Activated CD8-positive, alpha-beta memory T cell treated with anti-CD3 and anti-CD28 coated beads, Interleukin-2, amount 50 U/mL, for 1 hour (primary cell): ENCODE data around the gene CBLN3.
"Not testable (repeated sequence)": the region's sequence is repeated elsewhere in the genome, so short reads cannot be mapped to it uniquely, and the experiment has no call there.

ENCODE experiments used
- DNase-seq: peaks from one replicate; pipeline ENCODE4 v3.0.0-alpha.2; 2020; ENCODE audit errors: extremely low read depth

The CBLN3 gene

DNA sequence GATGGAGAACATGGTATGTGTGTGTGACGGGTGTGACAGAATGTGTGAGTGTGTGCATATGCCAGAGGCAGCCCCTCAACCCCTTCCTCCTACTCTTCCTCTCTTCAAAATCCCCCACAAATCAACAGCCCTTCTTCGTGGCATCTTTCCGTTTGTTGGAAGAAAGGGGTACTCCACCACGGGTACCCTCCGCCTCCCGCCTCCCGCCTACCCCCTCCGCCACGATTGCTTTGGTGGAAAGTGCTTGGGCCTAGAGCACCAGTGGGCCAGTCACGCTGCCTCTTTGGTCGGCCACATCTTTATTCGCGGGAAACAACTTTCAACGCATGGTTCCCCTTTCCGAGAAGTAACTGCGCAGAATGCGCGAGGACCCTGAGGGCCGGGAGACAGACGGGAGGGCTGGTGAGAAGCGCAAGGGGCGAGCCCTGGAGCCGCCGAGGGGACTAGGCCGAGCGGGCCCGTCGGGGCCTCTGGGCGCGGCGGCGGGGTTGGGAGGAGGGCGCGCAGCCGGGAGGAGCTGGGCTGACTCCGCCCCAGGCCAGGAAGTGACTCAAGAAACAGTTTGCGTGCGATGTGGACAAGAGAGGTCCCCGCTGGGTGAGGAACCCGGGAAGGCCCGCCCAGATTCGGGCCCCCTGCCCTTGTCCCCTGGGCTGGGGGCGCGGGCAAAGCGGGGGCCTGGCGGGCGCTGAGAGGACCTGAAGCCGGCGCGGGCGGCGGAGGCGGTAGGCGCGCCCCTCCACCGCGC is at the start of gene CBLN3, which contains the start of gene KHNYN:
Gene CBLN3 (minus strand): TSS at position 274 of the 748 bp plus-strand sequence. CDS start 614 bp downstream, outside the sequence.
Gene KHNYN (plus strand): TSS at position 560 of the 748 bp plus-strand sequence. CDS start 777 bp downstream, outside the sequence.
- DNase-seq: peak; percentile 68

DNA sequence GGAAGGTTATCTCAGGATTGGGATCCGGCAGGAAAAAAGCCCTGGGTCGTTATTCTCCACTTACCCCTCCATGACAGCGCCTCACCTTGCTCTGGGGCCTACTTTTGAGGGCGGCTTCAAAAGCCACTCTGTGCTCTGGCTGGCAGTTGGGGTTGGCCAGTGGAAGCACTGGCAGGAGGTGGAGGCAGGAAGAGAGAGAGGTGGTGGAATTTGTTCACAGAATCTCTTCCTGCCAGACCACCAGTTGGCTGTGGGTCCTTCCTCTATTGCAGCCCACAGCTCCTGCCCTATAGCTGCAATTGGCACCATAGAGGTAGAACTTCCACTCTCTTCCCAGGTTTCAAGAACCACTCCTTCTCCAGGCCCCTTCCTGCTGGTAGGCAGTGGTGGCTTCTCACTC is 45.8 kb upstream of the CBLN3 start:
- DNase-seq: no peak

DNA sequence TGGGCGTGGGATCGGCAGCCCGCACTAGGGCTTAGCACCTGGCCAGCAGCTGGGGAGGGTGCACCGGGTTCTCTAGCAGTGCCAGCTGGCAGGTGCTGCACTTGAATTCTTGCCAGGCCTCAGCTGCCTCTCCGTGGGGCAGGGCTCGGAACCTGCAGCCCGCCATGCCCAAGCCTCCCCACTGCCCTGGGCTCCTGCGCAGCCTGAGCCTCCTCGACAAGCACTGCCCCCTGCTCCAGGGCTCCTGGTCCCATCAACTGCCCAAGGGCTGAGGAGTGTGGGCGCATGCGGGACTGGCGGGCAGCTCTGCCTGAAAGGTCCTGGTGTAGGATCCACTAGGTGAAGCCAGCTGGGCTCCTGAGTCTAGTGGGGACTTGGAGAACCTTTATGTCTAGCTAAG is 43.7 kb upstream of the CBLN3 start:
- no peak for DNase-seq

DNA sequence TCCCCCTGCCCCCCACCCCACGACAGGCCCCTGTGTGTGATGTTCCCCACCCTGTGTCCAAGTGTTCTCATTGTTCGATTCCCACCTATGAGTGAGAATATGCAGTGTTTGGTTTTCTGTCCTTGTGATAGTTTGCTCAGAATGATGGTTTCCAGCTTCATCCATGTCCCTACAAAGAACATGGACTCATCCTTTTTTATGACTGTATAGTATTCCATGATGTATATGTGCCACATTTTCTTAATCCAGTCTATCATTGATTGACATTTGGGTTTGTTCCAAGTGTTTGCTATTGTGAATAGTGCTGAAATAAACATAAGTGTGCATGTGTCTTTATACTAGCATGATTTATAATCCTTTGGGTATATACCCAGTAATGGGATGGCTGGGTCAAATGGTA is 41.0 kb upstream of the CBLN3 start:
- not testable (repeated sequence) for DNase-seq

DNA sequence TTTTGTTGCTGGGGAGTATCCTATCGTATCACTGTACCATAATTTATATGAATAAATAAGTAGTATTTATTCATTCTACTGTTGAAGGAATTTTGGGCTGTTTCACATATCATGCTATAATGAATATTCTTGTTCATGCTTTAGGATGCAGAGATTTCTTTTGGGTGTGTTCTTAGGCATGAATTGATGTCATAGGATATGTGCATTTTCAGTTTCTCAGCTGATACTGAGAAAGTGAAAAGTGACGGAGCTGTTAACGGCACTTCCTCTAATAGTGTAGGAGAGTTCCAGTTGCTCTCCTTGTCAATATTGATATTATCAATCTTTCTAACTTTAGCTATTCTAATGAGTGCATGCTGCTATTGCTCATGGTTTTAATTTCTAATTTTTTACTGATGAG is 36.3 kb upstream of the CBLN3 start:
- no peak for DNase-seq

DNA sequence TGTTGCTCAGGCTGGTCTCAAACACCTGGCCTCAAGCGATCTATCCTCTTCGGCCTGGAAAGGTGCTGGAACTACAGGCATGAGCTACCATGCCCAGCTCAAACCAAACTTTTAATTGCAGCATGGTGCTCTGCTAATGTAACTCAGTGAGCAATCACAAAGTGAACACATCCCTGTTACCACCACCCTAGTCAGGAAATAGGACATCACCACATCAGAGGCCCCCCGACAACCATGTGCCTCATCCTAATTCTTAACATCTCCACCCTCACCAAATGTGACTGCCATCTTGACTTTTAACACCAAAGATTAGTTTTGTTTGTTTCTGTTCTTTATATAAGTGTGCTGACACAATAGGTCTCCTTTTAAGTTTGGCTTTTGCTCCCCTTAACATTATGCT is 35.9 kb upstream of the CBLN3 start:
- no peak for DNase-seq

DNA sequence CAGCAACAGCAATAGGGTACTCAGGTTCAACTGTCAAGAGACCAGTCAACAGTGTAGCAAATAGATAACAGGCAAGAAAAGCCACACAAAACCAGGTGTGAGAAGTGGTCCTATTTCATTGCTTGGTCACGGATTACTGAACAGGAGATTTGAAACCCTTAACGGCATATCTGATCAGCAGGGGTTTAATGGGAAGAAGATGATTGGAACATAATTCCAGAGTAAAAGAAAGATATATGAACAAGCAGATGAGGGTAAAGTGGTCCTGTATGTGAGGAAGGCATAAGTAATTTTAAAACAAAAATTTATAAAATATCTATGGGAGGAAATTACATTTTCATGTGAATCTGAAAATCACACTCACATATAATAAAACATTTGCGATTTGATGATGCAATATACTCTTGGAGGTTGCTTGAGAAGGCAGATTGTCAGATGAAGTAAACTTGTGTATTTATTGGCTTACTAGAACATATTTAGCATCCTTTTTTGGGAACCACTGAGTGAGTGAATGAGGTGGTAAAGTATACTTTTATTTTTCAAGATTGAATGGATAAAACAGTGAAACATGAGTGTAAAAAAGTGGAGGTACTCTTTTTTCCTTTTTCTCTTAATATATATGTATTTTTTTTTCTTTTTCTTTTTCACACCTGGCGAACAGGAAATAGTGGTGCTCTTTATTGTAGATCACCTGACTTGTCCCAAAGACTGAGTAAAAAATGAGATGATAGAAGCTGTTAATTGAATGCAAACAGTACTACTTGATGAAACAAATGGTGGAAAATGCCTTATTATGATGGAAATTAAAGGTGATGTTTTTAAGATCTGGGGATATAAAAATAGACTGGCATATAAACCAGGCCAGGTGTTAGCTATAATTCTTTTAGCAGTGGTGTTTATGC is 34.7 kb upstream of the CBLN3 start:
- DNase-seq: no peak

DNA sequence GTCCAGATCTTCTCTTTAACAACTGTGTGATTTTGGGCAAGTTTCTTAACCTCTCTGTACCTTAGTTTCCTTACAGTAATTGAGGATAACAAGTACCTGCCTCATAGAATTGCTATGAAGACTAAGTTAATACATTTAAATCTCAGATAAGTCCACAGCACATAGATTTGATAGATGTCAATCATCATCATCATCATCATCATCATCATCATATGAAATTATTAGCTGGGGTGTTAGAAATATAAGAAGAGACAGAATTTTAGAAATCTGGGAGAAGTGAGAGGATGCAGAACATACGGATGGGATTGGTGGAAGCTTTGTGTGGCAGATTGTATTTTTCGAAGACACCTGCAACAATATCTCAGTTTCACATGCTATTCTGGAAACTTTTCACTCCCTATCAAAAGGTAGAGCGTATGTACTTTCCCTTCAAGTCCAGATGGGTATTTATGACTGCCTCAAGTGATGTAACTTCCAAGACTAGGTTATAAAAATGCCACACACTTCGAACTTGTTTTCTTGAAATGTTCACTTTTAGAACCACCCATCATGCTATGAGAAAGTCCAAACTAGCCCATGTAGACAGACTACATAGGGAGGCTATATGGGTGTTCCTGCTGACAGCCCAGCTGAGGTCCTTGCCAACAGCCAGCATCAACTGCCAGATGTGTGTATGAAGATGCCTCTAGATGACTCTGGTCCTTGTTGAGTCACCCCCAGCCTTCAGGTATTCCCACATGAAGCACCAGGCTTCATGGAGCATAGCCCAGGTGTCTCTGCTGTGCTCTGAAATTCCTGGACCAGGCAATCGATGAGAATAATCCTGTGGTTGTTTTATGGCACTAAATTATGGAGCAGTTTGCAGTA is 33.8 kb upstream of the CBLN3 start:
- DNase-seq: no peak

DNA sequence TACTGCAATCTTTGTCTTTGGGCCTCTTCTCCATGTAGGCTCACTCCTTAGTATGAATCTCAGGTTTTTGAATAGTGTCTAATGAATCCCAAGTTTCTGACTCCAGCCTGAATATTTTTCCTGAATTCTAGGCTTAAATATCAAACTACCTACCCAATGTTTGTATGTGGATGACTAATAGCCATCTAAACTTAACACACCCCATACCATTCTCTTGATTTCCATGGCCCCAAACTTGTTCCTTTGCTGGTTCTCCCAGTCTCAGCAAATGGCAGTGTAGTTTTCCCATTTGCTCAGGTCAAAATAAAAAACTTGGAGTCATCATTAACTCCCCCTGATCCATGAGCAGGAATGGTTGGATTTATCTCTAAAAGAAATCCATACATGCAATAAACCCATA is 31.9 kb upstream of the CBLN3 start:
- DNase-seq: no peak

DNA sequence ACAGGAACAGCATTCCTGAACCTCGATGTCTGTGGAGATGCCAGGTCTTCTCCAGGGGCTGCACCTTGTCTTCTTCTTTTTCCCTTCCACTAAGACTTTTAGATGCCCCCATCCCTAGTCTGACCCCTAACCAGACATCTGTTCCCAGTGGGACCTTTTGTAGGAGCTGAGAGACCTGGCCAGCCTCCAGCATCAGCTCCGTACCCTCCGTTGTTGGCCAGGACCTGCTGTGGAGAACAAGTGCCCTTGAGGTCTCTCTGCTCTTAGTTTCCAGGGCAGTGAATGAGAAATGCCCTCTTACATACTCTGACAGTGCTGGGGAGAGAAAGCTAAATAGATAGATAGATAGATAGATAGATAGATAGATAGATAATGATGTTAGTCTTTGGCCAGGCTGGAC is 29.9 kb upstream of the CBLN3 start:
- no peak for DNase-seq

DNA sequence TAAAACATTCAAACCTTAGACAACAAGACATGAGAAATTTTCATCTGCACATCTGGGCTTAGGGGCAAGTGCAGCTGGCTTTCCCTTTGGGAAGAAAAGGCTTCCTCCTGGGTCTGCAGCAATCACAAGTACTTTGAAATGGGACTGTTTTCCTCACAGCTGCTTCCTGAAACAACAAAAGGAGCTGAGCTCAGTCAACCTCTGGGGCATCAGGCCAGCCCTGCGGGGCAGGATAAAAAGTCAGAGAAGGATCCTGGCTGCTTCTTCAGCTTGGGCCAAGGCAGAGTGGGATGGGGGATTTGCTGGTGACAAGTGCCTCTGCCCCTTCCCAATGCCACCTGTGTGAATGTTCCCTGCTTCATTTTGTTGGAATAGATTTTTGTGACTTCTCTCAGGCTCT is 29.3 kb upstream of the CBLN3 start:
- DNase-seq: no peak

DNA sequence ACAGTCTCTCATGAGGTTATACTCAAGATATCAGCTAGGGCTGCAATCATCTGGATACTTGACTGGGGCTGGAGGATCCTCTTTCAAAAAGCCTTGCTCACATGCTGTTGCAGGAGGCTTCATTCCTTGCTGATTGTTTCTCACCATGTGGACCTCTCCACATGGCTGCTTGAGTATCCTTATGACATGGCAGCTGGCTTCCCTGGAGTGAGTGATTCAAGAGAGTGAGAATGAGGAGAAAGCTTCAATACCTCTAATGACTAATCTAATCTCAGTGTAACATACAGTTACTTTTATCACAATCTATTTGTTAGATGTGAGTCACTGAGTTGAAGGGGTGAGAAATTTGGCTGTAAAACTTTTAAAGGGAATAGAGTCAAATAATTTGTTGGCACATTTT is 27.5 kb upstream of the CBLN3 start:
- no peak for DNase-seq

DNA sequence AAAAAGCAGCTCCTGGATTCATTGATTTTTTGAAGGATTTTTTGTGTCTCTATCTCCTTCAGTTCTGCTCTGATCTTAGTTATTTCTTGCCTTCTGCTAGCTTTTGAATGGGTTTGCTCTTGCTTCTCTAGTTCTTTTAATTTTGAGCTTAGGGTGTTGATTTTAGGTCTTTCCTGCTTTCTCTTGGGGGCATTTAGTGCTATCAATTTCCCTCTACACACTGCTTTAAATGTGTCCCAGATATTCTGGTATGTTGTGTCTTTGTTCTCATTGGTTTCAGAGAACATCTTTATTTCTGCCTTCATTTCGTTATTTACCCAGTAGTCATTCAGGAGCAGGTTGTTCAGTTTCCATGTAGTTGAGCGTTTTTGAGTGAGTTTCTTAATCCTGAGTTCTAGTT is 21.4 kb upstream of the CBLN3 start:
- DNase-seq: not testable (repeated sequence)

DNA sequence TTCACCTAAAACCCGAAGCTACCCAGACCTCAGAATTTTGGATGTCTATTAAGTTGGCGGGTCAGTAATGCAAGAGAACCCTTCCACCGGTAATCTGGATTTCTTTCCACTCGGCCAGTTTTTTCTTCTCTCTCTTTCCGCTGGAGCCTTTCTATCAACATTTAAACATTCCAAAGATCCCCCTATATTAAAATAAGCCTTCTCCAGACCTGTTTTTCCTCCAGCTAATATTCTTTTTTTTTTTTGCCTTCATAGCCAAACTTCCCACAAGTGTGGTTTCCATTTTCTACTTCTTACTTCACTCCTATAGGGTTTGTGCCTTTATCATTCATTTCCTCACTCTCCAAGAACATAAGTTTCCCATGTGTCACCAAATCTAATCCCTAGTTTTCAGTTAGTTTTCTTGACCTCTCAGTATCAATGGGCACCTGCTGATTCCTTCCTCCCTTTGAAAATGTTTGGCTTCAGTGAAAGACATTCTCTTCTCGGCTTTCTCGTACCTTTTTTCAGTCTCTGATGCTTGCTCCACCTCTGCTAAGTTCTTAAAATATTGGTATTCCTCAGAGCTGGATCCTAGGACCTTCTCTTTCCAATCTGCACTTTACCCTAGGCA is 13.7 kb upstream of the CBLN3 start:
- no peak for DNase-seq

DNA sequence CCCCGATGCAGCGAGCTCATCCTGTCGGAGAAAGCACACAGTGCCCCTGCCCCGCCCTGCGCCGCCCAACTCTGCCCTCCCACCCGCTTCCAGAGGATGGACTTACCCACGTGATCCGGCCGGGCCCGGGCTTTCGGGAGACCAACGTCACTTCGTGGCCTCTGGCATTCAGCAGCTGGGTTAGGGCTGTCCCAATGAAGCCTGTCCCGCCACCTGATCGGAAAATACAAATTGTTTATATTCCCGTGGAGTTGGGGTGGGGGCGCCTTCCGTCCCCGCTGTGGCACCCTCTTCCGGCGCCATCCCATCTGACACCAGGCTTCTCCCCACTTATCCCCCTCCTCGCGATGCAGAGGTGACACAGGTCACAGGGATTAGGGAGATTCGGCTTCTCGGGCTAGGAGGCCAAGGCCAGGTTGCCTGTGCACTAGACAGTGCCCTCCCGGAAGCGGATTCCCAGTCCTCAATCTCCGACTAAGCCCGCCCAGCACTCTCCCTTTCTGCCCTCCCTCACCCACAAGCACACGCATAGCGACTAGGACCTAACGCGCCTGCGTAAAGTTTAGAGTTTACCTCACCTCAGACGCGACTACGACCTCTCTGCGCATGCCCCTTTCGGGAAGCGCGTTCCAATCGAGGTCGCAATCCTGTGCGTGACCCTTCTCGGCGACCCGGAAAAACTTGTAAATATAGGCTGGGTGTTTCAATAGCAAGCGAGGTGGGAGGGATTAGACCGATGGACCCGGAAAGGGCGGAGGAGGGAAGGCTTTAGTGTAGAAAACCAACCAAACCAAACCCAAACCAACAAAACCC is 13.0 kb upstream of the CBLN3 start, which contains the start of gene SDR39U1:
Gene SDR39U1 (minus strand): TSS at position 537 of the 813 bp plus-strand sequence. CDS start 7 bp downstream, at position 530.
- peak; percentile 95 for DNase-seq

DNA sequence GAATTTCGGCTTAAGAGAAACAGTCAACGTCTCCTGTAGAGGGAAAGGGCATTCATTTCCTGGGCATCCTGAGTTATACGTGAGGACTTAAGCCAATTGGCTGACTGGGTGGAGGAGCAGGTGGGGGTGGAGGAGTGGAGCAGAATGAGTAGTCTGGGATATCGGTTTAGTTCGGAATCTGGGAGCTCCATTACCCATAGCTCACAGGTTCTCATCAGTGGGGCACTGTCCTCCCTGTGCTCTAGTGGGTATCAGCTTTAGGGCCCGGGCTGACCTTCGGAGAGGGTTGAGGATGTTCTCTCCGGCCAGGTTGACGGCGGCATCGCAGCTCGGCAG is 12.4 kb upstream of the CBLN3 start:
- DNase-seq: no peak

DNA sequence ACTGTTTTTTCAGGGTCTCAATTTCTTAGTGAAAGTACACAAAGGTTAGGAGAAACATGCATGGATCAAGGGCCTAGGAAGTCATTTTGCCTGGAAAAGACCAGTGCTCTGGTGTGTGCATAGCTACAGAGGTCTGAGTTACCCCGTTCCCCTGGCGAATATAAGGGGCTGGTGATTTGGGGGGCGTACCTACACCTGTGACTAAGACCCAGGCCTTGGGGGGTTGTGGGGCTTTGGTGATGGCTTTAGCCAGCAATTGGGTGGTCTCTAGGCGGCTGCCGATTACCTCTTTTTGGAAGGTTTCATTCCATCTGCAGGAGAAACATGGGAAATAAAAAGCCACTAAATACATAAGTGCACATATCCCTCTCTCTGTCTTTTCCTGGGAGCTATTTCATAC is 12.0 kb upstream of the CBLN3 start:
- DNase-seq: no peak

DNA sequence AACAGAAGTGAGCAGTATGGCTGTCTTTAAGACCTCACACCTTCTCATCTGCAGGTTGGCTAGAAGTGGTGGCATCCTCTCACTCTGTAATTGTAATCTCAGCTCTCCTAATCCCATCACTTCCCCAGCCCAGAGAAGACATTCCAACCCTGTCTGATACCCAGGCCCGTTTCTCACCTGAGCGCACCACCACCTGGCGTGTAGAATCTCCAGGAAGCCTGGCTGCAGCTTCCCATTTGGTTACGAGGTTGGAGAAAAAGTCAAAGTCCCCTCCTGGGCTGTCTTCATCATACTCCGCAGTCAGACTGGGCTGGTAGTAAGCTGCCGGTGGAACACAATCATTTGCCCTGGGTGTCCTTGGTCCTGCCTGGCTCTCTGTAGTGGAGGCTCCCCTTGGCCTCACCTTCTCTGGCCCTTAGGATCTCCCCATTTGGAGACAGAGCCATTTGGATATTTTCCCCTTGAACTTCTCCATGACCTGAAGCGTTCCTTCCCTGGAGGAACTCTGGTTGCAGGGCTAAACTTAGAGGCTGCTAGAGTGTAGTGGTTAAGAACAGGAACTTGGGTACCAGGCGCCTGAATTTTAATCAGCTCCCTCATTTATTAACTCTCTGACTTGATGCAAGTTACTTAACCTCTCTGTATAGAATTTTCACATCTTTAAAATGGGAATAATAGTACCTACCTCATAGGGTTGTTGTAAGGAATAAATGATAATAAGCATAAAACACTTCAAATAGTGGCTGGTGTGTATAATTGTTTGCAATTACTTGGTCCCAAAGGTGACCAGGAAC is 11.3 kb upstream of the CBLN3 start:
- DNase-seq: no peak

DNA sequence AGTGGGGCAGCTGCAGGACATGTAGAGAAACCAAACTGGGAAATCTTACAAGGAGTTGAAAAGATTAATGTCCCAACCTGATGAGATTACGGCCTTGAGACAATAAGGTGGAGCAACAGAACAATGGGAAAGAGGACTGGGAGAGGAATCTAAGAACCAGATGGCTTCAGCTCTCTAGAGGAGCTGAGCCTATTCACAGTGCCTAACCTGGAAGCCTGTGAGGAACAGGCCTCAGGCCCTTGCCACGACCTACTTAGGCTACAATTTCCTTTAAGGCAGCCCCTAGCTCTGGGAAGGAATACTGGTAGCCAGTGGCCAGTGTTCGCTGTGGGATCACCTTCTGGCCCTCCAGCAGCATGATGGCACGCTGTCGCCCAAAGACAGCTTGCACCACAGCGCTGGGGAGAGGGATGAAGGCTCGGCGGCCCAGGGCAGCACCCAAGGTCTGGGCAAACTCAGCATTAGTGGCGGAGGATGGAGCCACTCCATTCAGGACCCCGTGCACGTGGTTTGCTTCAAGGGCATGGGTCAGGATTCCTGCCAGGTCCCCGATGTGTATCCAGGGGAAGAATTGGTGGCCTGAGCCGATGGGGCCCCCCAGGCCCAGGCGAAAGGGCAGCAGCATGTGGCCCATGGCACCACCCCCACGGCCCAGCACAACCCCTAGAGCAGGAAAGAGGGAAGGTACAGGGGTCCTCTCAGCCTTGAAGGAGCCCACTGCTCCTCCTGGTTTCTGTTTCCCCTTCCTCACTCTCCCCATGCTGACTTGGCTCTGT is 10.6 kb upstream of the CBLN3 start:
- no peak for DNase-seq
